HG03108 (cell line): ENCODE measurements around the gene PRKG1.
"Not testable (repeated sequence)": the region's sequence is repeated elsewhere in the genome, so short reads cannot be mapped to it uniquely, and the experiment has no call there.

ENCODE experiments used
- ATAC-seq: cut with Tn5 transposase; IDR thresholded peaks from one replicate; pipeline ENCODE4 v1.9.1; 2021; ENCODE audit warnings: moderate library complexity; ENCODE audit not compliant: unreplicated experiment

PRKG1 gene

GRCh38 chr10:51679841-51680240 lies 605.6 kb downstream of the PRKG1 start:
- no peak for ATAC-seq

GRCh38 chr10:51683031-51683691 lies 608.9 kb downstream of the PRKG1 start:
- no peak for ATAC-seq

GRCh38 chr10:51685768-51686167 lies 611.5 kb downstream of the PRKG1 start:
- ATAC-seq: no peak

GRCh38 chr10:51687296-51687695 lies 613.0 kb downstream of the PRKG1 start:
- no peak for ATAC-seq

GRCh38 chr10:51688826-51689225 lies 614.5 kb downstream of the PRKG1 start:
- not testable (repeated sequence) for ATAC-seq

- no peak for ATAC-seq
These were observed 615.2 kb downstream of the PRKG1 start for GRCh38 chr10:51689536-51689935.

- ATAC-seq: no peak
These were observed 616.8 kb downstream of the PRKG1 start for GRCh38 chr10:51691135-51691534.

GRCh38 chr10:51694086-51694768 lies 619.9 kb downstream of the PRKG1 start:
- no peak for ATAC-seq

- no peak for ATAC-seq
These were observed 622.0 kb downstream of the PRKG1 start for GRCh38 chr10:51696251-51696650.

- ATAC-seq: no peak
These were observed 624.3 kb downstream of the PRKG1 start for GRCh38 chr10:51698473-51699063.

GRCh38 chr10:51699145-51699474 lies 624.8 kb downstream of the PRKG1 start:
- ATAC-seq: peak; percentile 27

GRCh38 chr10:51699475-51700227 lies 625.4 kb downstream of the PRKG1 start, which contains the start of gene CSTF2T:
Gene CSTF2T (minus strand): TSS chr10:51699595. CDS start chr10:51699549, 46 bp downstream.
- peak; percentile 93 for ATAC-seq

- no peak for ATAC-seq
These were observed 626.0 kb downstream of the PRKG1 start for GRCh38 chr10:51700228-51700817.

GRCh38 chr10:51705774-51706173 lies 631.5 kb downstream of the PRKG1 start:
- no peak for ATAC-seq

- ATAC-seq: no peak
These were observed 631.9 kb downstream of the PRKG1 start for GRCh38 chr10:51706225-51706624.

- no peak for ATAC-seq
These were observed 633.1 kb downstream of the PRKG1 start for GRCh38 chr10:51707392-51707791.

GRCh38 chr10:51707821-51708424 lies 633.6 kb downstream of the PRKG1 start:
- ATAC-seq: no peak

GRCh38 chr10:51708609-51709008 lies 634.3 kb downstream of the PRKG1 start:
- no peak for ATAC-seq

- no peak for ATAC-seq
These were observed 635.2 kb downstream of the PRKG1 start for GRCh38 chr10:51709324-51709972.

GRCh38 chr10:51711519-51711891 lies 637.2 kb downstream of the PRKG1 start:
- no peak for ATAC-seq
